ENCODE data around the gene S100PBP. TPM values are rescaled to one million over a fixed set of nuclear protein-coding genes. Genes with fewer than 3 reads are reported as not detected.

The S100PBP gene
- total and polyA plus RNA-seq, 10 of the 15 experiments (the other 5 are each of a cell fraction or from before 2014, with no cell fraction given): 17.0 to 98.3 (median 40.6) TPM

- no peak for TF ChIP-seq RB1 (IDR thresholded peaks at IDR 0.05; ENCODE audit: borderline replicate concordance)
- TF ChIP-seq ZBTB40 (IDR thresholded peaks at IDR 0.05; ENCODE audit: borderline replicate concordance): no peak
Observed at GRCh38 chr1:32890516-32891240, 73.2 kb downstream of the S100PBP start (continued).

- DNase-seq (ENCODE audit: low read depth, low spot score): no peak
- Histone ChIP-seq H2AFZ (ENCODE audit: control insufficient read depth, low read depth, low read length) (no peak overlapping the region), H3K4me1 (ENCODE audit: control insufficient read depth, insufficient read depth, low read length) (no peaks in the 10 kb centered on the region), H3K27ac (ENCODE audit: control insufficient read depth, insufficient read depth) (no peak overlapping the region), H3K4me2 (ENCODE audit: control insufficient read depth, insufficient read depth) (no peak overlapping the region), H3K27me3 (replicated peaks in 1 of 2; ENCODE audit: control insufficient read depth in 2 of 2, insufficient read depth in 2 of 2, low read length in 1 of 2) (peaks cover 12 to 18% of the 10 kb centered on the region in 2 experiments), H3K9ac (ENCODE audit: control insufficient read depth, insufficient read depth, low read length) (no peak overlapping the region), H3K9me3 (replicated peaks; ENCODE audit: control insufficient read depth, insufficient read depth, low read length) (no peaks in the 10 kb centered on the region; the same call in 2 of the 3 replicates), H3K4me3 (no peak overlapping the region), H4K20me1 (ENCODE audit: control insufficient read depth, insufficient read depth) (no peaks in the 10 kb centered on the region), H3K36me3 (ENCODE audit: control insufficient read depth in 2 of 2, insufficient read depth in 2 of 2, low read length in 1 of 2) (no peaks in the 10 kb centered on the region), H3K79me2 (ENCODE audit: control insufficient read depth, insufficient read depth, low read length) (no peaks in the 10 kb centered on the region)
- 0% methylated on average over 1 of the region's 1 CpG for WGBS (ENCODE audit: insufficient coverage, insufficient replicate concordance, low lambda C conversion rate, missing lambda C conversion rate)
- ATAC-seq: no peak
- ChIA-PET POLR2A (no interaction called here), CTCF (interaction anchor here (0.6 to 6.5 kb wide), 5 partner anchors 11 to 267 kb away, joined by 3 to 36 read pairs (median 4); partner anchors contain the start of gene TMEM54), SMC1A (ENCODE audit: uncharacterized antibody, unreplicated experiment) (no interaction called here), RAD21 (ENCODE audit: unreplicated experiment) (interaction anchor here (1.0 to 1.3 kb wide), 2 partner anchors 163 to 179 kb away, joined by 3 to 4 read pairs; no protein-coding TSS in a partner anchor)
- FAIRE-seq: no peak
- intact Hi-C loops (cut with micrococcal nuclease; ENCODE audit: unreplicated experiment): no loop called here
- TF ChIP-seq BACH1 (IDR thresholded peaks at IDR 0.05; ENCODE audit: borderline replicate concordance) (no peak), POLR2A (IDR thresholded peaks at IDR 0.05; ENCODE audit: low read depth, low read length) (no peak), SP1 (IDR thresholded peaks at IDR 0.05; ENCODE audit: low read depth, low read length) (no peak)
- in situ Hi-C loops (cut with MboI): no loop called here
- BruUV-seq (replicated peaks): no TSS peak
Observed at GRCh38 chr1:32891241-32891570, 73.8 kb downstream of the S100PBP start.

All from GM12878 (cell line).